NCI-H1930 (cell line): ENCODE data around the gene G2E3.
"Not testable (repeated sequence)": the region's sequence is repeated elsewhere in the genome, so short reads cannot be mapped to it uniquely, and the experiment has no call there.

Experiments used
- DNase-seq, 2 experiments: peaks; one replicate each; lab custom pipeline; 2025; lab: John Stamatoyannopoulos, UW

Gene G2E3

GRCh38 chr14:30603402-30603801 lies 44.4 kb downstream of the G2E3 start:
- DNase-seq = no peak

GRCh38 chr14:30604696-30605095 lies 45.7 kb downstream of the G2E3 start:
- not testable (repeated sequence) for DNase-seq

- DNase-seq = no peak
Measured at GRCh38 chr14:30607156-30607780, 48.3 kb downstream of the G2E3 start.

- DNase-seq = no peak
Measured at GRCh38 chr14:30608533-30609006, 49.6 kb downstream of the G2E3 start.

- peak in 1 of 2 experiments; percentile 10 for DNase-seq
Measured at GRCh38 chr14:30610787-30611343, 51.9 kb downstream of the G2E3 start.

- no peak for DNase-seq
Measured at GRCh38 chr14:30614155-30614554, 55.2 kb downstream of the G2E3 start.

- DNase-seq = no peak
Measured at GRCh38 chr14:30620178-30620577, 61.2 kb downstream of the G2E3 start.

GRCh38 chr14:30621354-30621939 lies 62.5 kb downstream of the G2E3 start:
- DNase-seq = no peak

GRCh38 chr14:30621940-30622830 lies 63.2 kb downstream of the G2E3 start, which contains the start of gene SCFD1:
TSS of gene SCFD1 (plus strand) at chr14:30622319. CDS start at chr14:30622339, 20 bp downstream.
- peak; percentile 80 to 88 for DNase-seq

GRCh38 chr14:30623412-30624131 lies 64.6 kb downstream of the G2E3 start:
- no peak for DNase-seq

- no peak for DNase-seq
Measured at GRCh38 chr14:30624132-30624423, 65.1 kb downstream of the G2E3 start.

- no peak for DNase-seq
Measured at GRCh38 chr14:30625533-30625932, 66.6 kb downstream of the G2E3 start.

- not testable (repeated sequence) for DNase-seq
Measured at GRCh38 chr14:30629432-30629831, 70.5 kb downstream of the G2E3 start.

- no peak for DNase-seq
Measured at GRCh38 chr14:30630248-30630647, 71.3 kb downstream of the G2E3 start.

- no peak for DNase-seq
Measured at GRCh38 chr14:30632730-30633129, 73.8 kb downstream of the G2E3 start.

GRCh38 chr14:30638926-30639325 lies 80.0 kb downstream of the G2E3 start:
- DNase-seq = no peak

- no peak for DNase-seq
Measured at GRCh38 chr14:30641207-30641606, 82.2 kb downstream of the G2E3 start.

- not testable (repeated sequence) for DNase-seq
Measured at GRCh38 chr14:30644462-30644861, 85.5 kb downstream of the G2E3 start.

- no peak for DNase-seq
Measured at GRCh38 chr14:30645600-30645999, 86.6 kb downstream of the G2E3 start.

- DNase-seq = no peak
Measured at GRCh38 chr14:30648471-30648870, 89.5 kb downstream of the G2E3 start.

GRCh38 chr14:30651937-30652336 lies 93.0 kb downstream of the G2E3 start:
- DNase-seq = no peak

GRCh38 chr14:30655124-30655523 lies 96.2 kb downstream of the G2E3 start:
- no peak for DNase-seq
